Bone marrow (tissue), 2 donors: ENCODE measurements around the gene GPR137.
"Not testable (repeated sequence)": the region's sequence is repeated elsewhere in the genome, so short reads cannot be mapped to it uniquely, and the experiment has no call there.

ENCODE experiments used
- DNase-seq, 2 donors: peaks; one replicate each; lab custom pipeline; 2025; lab: John Stamatoyannopoulos, UW

GPR137 gene, protein sequence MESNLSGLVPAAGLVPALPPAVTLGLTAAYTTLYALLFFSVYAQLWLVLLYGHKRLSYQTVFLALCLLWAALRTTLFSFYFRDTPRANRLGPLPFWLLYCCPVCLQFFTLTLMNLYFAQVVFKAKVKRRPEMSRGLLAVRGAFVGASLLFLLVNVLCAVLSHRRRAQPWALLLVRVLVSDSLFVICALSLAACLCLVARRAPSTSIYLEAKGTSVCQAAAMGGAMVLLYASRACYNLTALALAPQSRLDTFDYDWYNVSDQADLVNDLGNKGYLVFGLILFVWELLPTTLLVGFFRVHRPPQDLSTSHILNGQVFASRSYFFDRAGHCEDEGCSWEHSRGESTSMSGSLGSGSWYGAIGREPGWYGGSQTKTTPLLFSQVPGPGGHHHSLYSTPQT

DNA sequence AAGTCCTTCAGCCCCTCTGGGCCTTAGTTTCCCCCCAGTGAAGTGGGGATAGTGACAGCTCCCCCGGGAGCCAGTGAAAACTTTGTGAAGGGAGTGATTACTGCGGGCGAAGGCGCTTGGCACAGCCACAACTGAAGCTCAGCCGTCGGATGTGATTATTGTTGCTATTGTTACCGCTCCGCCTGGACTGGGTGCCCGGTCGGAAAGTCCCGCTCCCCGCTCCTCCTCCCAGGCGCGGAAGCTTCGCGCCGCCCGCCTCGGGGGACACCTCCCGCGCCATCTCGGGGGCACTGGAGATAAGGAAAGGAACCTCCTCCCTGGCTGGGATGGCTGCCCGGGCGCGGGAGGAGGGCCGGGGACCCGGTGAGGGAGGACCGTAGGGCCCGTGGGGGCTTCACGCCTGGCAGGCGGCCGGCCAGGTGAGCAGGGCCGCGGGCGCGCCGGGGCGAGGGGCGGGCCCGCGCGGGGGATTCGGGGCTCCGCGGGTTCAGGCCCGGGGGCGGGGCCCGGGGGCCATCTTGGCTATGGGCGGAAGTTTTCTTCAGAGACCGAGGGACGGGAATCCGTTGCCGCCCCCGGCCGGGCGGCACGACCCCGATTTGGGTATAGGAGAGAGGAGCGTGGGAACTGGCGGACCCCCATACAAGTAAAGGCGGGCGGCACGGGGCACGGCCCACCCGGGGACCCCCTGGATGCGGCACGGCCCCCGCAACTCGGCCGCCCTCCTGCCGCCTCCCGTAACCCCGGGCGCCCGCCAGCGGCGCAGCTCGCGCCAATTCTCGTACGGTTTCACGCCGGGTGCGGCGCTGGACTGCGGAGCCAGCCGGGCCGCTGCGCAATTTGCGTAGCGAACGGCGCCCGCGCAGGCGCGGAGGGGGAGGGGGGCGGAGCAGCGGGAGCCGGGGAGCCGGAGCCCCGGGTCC, at the start of gene GPR137:
GPR137 (plus strand) TSS at position 887 of the 923 bp plus-strand sequence. CDS start 677 bp downstream, outside the sequence.
- peak; percentile 54 to 98 for DNase-seq

DNA sequence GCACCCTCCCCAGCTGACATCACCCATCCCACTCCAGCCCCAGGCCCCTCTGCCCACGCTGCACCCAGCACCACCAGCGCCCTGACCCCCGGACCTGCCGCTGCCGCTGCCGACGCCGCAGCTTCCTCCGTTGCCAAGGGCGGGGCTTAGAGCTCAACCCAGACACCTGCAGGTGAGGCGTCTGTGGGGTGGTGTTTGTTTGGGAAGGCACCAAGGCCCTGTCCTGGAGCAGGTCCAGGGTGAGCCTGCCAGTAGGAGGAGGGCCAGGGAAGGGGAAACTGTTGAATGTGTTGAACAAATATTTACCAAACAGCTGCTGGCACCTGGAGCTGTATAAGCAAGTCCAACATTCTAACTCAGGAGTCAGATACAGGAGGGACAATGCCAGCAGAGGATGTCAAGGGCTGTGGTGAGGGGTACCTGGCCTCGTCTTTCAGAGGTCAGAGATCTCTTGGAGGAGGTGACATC, 48.1 kb upstream of the GPR137 start:
- DNase-seq: no peak

DNA sequence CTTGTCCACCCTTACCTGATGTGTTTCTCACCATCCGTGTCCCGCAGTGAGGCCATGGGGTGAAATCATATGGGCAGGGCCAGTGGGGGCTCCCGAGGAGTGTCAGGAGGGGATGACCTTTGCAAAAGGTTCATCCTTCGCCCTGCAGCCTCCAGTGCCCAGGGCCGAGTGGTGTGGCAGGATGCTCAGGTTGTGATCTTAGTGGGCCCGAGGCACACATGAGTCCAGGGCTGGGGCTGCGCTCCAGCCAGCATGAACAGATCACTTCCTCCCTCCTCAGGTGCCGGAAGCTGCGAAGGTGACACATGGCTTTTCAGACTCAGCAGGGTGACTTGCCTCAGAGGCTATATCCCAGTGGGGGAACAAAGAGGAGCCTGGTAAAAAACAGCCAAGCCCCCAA, 47.6 kb upstream of the GPR137 start:
- no peak for DNase-seq

DNA sequence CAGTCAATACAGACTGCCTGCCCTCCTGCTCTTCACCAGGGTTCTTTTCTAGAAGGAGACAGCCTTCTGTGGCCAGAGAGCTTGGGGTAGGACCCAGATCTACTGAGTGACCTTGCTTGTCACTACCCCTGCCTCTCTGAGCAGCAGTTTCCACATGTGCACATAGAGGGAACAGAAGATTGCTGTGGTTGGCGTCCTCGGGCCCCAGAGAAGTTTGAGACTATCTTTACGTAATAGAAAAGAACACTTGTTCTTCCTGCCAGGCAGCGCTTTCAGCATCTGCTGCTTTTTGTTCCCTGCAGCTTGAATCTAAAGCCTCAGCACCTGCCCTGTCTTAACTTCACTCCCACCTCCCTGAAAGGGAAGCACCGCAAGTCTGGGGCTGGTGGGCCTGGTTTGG, 46.6 kb upstream of the GPR137 start:
- no peak for DNase-seq

DNA sequence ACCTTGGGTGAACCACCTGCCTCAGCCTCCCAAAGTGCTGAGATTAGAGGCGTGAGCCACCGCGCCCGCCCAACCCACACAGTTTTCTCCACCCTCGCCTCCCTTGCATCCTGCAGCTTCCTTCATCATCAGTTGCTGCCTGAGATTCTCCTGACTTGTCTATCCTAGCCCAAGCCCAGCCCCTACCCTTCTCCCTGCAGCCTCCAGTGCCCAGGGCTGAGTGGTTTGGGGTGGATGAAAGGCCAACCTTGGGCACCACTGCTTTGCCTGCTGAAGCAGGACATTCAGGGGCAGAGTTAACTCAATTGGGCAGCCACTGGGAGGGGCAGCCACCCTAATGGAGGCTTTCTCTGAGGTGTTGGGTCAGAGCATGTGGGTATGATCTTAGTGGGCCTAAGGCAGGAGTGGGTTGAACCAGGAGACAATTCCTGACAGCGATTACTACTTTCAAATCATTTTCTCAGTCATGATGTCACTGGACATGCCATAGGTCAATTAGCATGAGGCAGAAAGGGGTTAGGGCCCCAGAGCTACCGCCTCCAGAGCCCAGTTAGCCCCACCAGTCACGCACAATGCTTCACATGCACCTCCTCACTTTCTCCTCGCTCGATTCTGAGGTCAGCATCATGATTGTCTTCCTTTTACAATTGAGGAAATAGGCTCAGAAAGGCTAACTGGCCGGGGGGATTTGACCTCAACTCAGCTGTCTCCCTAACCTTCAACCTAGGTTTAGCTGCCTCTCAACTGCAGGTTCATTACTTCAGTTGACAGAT, 45.8 kb upstream of the GPR137 start:
- peak in 1 of 2 donors; percentile 55 for DNase-seq

DNA sequence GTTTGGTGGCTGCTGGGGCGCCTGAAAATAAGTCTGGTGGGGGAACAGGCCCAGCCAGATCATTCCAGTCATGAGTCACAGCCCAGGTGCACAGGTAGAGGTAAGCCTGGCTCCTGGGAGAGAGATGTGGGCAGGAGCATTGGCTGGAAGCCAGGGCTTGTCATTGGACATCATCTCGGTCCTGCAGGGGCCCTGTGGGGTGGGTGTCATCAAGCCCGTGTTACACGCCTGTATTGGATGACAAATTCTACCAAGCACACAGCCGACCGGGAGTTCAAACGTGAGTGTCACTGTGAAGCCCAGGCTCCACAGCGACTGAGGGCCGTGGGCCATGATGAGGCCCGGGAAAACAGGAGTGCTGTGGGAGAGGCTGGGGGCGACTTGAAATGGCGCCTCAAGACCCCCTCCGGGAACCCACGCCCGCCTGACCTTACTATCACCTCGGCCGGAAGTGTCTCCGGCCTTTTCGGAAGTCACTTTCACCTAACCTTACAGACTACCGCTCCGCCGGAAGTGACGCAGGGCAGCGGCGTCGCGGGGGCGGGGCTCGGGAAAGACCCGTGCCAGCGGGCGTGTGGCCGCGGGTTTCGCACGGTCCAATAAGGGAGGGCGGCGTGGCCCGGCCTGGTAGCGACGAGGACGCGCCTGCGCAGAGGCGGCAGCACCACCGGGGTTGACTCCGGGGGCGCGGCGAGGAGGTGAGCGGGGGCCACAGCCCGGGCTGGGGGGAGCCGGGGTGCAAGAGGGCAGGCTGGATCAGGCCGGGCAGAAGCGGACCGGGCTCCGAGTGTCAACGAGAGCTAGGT, 45.0 kb upstream of the GPR137 start, which contains the start of gene FKBP2:
FKBP2 (plus strand) TSS at position 661 of the 806 bp plus-strand sequence. CDS start 1,293 bp downstream, outside the sequence.
- peak; percentile 83 to 100 for DNase-seq

DNA sequence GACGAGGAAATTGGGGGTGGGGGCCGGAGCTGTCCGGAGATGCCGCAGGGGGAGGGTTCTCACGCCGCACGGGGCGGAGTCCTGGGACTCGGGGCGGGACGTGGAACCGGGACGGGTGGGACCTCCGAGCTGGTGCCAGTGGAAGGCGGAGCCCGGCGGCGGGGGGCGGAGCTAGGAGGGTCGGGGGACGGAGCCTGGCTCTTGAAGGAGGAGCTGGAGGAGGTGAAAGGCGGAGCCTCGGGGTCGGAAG, 44.5 kb upstream of the GPR137 start:
- DNase-seq: peak in 1 of 2 donors; percentile 100

DNA sequence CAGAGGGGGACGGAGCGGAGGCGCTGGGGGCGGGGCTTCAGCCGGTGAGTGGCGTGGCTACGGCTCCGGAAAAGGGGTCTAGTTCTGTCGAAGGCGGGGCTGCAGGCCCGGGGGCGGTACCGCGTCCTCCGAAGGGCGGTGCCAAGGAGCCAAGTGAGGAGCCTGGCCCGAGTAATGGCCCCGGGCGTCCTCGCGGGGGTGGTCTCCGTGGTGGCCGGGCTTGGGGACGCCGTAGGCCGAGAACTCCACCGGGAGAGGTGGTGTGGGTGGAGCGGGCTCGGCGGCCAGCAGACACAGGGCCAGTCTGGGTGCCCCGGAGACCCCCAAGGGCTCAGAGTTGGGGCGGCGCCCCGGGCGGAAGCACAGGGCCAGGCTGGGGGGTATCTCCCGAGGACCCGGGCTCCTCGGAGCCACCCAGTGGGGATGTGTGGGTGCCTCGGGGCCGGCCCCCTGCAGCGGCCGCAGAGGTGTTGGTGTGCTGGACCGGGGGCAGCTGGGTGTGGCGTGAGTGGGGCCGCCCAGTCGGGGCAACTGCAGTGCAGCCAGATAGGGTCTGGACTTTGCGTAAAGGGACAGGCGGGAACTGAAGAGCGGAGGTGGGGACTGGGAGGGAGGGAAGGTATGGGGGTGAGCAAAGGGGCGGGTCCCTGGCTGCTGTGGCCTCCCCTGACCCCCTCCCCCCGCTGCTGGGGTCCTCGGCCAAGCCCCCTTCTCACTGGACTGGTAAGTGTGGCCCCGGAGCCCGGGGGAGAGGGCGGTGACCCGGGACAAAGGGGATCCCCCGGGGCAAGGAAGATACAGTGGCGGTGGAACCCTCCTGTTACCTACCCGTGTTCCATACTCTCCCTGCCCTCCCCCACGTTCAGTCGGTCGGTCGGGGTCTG, 43.9 kb upstream of the GPR137 start:
- peak in 1 of 2 donors; percentile 100 for DNase-seq

DNA sequence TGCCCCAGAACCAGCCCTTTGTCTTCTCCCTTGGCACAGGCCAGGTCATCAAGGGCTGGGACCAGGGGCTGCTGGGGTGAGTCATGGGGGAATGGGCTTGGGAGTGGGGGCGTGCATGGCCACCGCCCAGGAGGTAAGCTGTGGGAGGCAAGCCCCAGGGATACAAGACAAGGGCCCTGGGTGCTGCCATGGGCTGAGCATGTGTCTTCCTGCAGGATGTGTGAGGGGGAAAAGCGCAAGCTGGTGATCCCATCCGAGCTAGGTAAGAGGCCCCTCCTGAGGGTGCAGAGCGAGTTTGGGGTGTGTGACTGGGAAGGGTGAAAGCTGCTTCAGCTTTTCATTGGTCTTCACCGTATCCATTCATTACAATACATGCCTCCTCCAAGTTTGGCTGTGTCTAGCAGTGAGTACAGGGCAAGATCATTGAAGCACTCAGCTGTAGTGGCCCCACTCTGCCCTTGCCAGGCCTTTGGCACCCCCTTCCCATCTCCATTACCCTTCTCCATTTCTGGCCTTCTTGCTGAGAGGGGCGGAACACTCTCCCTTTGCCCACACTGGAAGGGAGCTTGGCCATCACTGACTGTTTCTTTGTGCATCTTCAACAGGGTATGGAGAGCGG, 42.3 kb upstream of the GPR137 start:
- DNase-seq: no peak

DNA sequence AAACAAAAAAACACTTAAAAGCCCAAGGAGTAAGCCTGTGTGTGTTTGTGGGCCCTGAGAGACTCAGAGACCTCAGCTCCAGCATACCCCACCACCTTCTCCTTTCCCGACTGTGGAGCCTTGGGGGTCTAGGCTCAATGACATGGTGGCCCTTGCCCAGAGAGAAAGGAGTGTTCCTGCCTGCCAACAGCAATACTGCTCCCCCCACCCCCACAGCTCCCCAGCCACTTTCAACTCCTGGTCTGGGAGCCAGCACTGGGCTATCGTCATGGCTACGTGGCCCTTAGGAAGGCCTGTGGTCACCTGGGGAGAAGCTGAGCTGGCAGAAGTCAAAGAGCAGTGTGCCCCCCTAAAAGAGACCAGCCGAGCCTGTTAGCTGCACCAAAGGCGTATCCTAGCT, 41.5 kb upstream of the GPR137 start:
- DNase-seq: no peak

DNA sequence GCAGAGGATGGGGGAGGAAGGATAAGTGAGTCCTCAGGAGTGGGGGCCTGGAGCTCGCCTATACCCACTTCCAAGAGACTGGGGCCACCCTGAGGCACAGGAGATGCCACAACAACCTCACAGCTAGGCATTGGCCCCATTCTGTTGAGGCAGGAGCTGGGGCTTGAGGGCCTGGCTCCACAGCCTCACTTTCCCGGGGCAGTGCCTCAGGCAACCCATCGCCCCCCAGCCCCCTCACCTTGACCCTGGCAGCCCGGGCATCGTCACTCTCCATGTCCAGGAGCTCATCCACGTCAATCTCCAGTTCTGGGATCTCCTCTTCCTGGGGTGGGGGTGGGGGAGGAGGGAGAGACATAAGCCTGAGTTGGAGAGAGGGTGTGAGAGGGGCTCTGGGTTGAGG, 40.7 kb upstream of the GPR137 start:
- DNase-seq: no peak

DNA sequence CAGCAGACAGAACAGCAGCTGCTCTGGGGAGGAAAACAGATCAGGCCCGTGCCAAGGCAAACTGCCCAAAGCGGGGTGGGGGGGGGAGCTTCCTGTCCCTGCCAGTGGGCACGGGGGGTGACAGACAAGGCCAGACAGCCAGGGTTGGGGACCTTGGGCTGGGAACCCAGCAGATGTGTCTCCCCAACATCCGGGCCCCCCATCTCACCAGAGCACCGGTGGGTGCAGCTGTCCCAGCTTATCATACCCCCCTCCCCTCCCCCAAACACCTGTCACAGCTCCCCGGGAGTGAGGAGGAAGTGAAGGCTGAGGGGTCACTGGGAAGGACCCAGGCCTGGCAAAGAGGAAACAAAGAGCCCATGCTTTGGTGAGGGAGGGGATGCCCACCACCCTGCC, 40.2 kb upstream of the GPR137 start:
- DNase-seq: peak in 1 of 2 donors; percentile 91

DNA sequence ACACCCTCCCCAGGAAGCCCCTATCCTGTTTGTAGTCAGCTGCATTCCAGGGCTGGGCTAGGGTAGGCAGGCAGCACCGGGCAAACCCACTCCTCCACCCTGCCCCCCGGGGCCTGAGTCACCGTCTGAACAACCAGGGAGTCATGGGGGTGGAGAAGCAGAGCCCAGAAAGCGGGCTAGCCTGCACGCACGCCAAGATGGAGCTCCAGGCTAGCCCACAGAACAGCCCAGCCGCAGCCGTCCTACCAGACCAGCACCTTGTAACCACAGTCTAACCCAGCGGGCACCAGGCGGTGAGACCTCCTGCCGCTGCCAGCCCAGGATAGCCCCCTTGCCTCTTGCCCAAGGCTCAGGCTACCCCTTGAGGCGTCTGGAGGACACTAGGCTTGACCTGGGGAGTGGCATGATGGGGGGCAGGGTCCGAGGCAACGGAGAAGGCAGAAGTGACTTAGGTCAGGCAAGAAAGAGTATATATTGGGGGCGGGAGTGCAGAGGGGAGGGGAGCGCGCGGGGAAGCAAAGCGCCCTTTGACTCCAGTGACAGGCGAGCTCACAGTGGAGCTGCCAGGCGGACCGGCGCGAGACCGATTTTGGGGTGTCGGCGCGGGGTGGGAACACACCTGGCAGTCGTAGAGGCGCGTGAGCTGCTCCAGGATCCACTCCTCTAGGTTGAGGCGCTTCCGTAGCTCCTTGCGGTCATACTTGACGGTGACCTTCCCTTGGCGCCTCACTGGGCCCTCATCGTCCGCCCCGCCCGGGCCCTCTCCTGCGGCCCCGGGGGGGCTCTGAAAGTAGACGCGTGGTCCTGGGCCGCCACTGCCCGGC, 39.6 kb upstream of the GPR137 start:
- peak; percentile 49 to 91 for DNase-seq

DNA sequence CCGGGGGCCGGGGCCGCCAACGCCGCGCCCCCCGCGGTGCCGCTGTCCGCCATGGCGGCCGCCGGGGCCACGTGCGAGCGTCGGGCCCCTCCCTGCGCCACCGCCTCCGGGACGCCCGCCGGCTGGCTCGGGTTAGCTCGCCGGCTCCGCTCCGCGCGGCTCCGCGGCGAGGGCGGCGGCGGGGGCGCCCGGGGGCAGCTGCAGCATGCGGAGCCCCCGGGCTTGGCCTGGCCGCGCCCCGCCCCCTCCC, 39.1 kb upstream of the GPR137 start:
- DNase-seq: not testable (repeated sequence)

DNA sequence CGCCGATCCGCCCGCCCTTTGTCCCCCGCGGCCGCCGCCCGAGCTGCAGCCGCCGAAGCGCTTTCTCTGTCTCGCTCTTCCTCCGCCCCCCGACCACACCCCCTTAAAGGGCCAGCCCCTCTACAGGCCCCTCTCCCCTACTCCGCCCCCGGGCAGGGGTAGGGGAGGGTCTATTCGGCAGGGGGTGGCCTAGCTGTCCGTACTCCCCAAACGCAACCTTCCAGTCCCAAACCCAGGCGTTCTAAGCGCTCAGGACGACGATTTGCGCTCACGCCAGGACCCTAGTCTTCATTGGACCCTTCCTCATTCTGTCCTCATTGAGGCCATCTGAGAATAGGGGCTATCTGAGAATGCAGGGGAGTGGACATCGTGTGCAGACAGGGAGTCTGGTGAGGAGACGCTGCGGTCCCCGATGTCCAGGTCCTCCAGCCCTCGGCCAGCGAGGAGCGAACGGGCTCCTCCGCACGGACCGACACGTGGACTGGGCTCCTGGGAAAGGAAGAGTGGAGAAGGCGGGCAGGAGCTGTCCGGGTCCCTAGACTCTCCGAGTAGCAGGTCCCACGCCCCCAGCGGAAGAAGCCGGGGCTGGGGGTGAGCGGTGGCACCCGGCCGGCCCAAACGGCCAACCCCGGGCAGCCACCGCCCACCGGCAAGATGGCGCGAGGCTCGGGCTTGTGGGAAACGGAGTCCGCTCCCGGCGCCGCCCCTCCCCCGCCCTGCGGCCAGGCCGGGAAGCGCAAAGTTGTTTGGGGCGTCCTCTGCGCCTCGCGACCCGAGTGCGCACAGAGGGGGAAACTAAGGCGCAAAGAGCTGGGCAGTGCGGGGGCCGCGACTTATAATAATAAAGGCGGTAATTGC, 38.5 kb upstream of the GPR137 start, which contains the start of gene PPP1R14B:
PPP1R14B (minus strand) TSS at position 73 of the 858 bp plus-strand sequence. CDS start 270 bp downstream, outside the sequence.
- peak; percentile 54 to 66 for DNase-seq

DNA sequence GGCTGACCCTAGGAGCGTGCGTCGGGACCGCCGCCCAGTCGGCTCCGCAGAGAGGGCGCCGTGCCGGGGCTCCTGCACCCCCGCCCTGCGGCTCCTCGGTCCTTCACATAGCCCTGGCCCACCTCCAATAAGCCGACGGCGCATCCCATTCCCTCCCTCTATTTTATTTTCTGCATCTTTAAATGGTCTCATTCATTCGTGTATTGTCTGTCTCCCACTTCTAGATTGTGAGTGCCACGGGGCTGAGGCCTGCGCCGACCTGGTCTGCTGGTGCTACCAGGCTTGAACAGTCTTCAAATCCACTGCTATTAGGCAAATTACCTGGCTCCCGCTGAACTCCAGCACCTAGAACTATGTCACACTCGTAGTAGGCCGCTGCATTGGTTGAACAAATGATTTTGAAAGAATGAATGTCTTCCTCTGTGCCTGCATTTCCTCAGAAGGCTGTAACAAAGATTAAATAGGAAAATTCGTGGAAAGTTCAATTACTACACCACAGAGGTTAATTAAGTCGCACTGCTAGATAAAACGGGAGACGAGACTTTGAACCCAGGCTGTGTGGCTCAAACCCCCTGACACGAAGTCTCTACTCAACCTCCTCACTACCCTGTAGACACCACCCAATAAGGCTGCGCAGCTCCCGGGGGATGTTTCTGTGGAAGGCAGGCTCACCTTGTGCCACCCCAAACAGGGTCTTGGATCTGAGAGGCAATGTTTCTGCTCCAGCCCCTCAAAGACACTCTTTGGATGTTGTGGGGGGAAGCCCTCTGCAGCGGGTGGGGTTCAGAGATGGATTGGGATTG, 37.7 kb upstream of the GPR137 start:
- DNase-seq: no peak

DNA sequence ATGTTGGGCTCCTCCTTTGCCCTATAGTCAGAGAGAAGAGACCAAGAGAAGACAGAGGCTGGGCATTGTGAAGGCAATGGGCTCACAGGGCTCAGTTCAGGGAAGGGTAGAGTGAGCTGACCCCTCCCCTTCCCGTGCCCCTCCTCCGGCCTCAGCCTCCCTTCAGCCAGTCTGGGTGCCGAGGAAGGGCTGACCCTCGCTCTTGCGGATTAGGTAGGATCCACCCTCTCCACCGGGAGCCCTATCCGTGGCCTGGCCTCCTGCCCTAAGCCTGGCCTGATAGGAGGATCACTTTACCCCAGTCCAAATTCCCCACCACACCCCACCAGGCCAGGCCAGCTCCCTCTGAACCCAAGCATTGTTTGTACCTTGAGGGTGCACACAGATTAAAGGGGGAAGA, 37.1 kb upstream of the GPR137 start:
- no peak for DNase-seq
